ENCODE data around the gene NTRK2. TPM values are rescaled to one million over a fixed set of nuclear protein-coding genes. Genes with fewer than 3 reads are reported as not detected.
A peak's percentile ranks its signal among the peaks of the same experiment; 100 is the strongest.
"Not testable (repeated sequence)": the region's sequence is repeated elsewhere in the genome, so short reads cannot be mapped to it uniquely, and the experiment has no call there.

The NTRK2 gene
- total and polyA plus RNA-seq, 4 experiments from 2014 or later, result 0.11 to 0.18 (median 0.12) TPM; not detected in 1

DNA sequence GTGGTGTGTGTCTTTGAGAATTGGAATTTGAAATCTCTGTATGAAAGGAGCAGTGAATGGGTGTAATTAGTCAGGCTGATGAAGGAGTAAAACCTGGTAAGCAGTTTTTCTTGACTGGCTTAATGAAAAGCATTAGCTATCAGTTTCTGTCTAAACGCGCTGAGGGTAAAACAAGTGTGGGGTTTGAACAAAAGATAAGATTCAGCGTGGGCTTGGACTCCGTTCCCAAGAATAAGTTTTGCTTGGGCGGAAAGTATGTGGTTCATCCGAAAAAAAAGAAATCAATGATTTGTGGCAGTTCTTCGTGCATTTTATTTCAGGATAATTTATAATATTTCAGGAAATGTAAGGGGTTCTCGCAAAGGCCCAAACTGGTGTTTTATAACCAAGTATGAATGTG, 217.3 kb downstream of the NTRK2 start:
- Histone ChIP-seq H3K4me1 (ENCODE audit: insufficient read depth, low read length) (no peaks in the 10 kb centered on the region), H3K9me3 (ENCODE audit: control insufficient read depth in 1 of 2, low read length in 2 of 2) (no peaks in the 10 kb centered on the region), H3K36me3 (ENCODE audit: insufficient read depth, low read length) (no peaks in the 10 kb centered on the region), H3K27ac (ENCODE audit: low read depth, low read length) (no peak overlapping the region), H3K27me3 (ENCODE audit: insufficient read depth, low read length) (no peaks in the 10 kb centered on the region), H3K4me3 (ENCODE audit: low read length in 2 of 2) (no peak overlapping the region)
- Mint-ChIP-seq H3K4me3 (peak overlapping the region in 1 of 8 donors; percentile 22), H3K9me3 (no peaks in the 10 kb centered on the region), H3K27ac (peak overlapping the region in 1 of 7 donors; percentile 33), H3K27me3 (no peaks in the 10 kb centered on the region), H3K36me3 (no peaks in the 10 kb centered on the region), H3K4me1 (no peaks in the 10 kb centered on the region)
- ChIA-PET POLR2A (ENCODE audit: partially characterized antibody) (no interaction called here), CTCF (ENCODE audit: partially characterized antibody) (interaction anchor here (0.7 kb wide), 1 partner anchor 487 kb away, joined by 3 read pairs; no protein-coding TSS in a partner anchor)
- no peak for DNase-seq
- intact Hi-C loops (cut with micrococcal nuclease), result no loop called here

- no peak for DNase-seq
- Histone ChIP-seq H3K9me3 (ENCODE audit: control insufficient read depth in 1 of 2, low read length in 2 of 2) (no peaks in the 10 kb centered on the region), H3K4me1 (ENCODE audit: insufficient read depth, low read length) (no peaks in the 10 kb centered on the region), H3K27me3 (ENCODE audit: insufficient read depth, low read length) (no peaks in the 10 kb centered on the region), H3K36me3 (ENCODE audit: insufficient read depth, low read length) (no peaks in the 10 kb centered on the region), H3K4me3 (ENCODE audit: low read length in 2 of 2) (no peak overlapping the region), H3K27ac (ENCODE audit: low read depth, low read length) (no peak overlapping the region)
- Mint-ChIP-seq H3K9me3 (no peaks in the 10 kb centered on the region), H3K4me1 (no peaks in the 10 kb centered on the region), H3K27ac (no peak overlapping the region), H3K4me3 (no peak overlapping the region), H3K27me3 (no peaks in the 10 kb centered on the region), H3K36me3 (no peaks in the 10 kb centered on the region)
- POLR2A ChIA-PET (ENCODE audit: partially characterized antibody), result no interaction called here
- intact Hi-C loops (cut with micrococcal nuclease), result no loop called here
- CTCF ChIA-PET (ENCODE audit: partially characterized antibody), result no interaction called here
These were observed 222.4 kb downstream of the NTRK2 start for GRCh38 chr9:84891924-84892323.

- intact Hi-C loops (cut with micrococcal nuclease), result no loop called here
- H3K27ac Mint-ChIP-seq, result no peak overlapping the region
- Histone ChIP-seq H3K27ac (ENCODE audit: low read depth, low read length) (no peak overlapping the region), H3K4me3 (ENCODE audit: low read length in 2 of 2) (no peak overlapping the region), H3K4me1 (ENCODE audit: insufficient read depth, low read length) (no peaks in the 10 kb centered on the region), H3K9me3 (ENCODE audit: control insufficient read depth in 1 of 2, low read length in 2 of 2) (no peaks in the 10 kb centered on the region), H3K27me3 (ENCODE audit: insufficient read depth, low read length) (no peaks in the 10 kb centered on the region), H3K36me3 (ENCODE audit: insufficient read depth, low read length) (no peaks in the 10 kb centered on the region)
- no peaks in the 10 kb centered on the region for H3K36me3 Mint-ChIP-seq
- no peaks in the 10 kb centered on the region for H3K27me3 Mint-ChIP-seq
- ChIA-PET POLR2A (ENCODE audit: partially characterized antibody) (no interaction called here), CTCF (ENCODE audit: partially characterized antibody) (no interaction called here)
- H3K9me3 Mint-ChIP-seq, result no peaks in the 10 kb centered on the region
- H3K4me1 Mint-ChIP-seq, result no peaks in the 10 kb centered on the region
- no peak for DNase-seq
- no peak overlapping the region for H3K4me3 Mint-ChIP-seq
These were observed 224.0 kb downstream of the NTRK2 start for GRCh38 chr9:84893419-84894128.

- H3K27ac ChIP-seq (ENCODE audit: low read depth, low read length), result no peak overlapping the region
- H3K4me3 ChIP-seq (ENCODE audit: low read length in 2 of 2), result no peak overlapping the region
- H3K9me3 Mint-ChIP-seq, result no peaks in the 10 kb centered on the region
- no peak overlapping the region for H3K4me3 Mint-ChIP-seq
- H3K4me1 ChIP-seq (ENCODE audit: insufficient read depth, low read length), result no peaks in the 10 kb centered on the region
- POLR2A ChIA-PET (ENCODE audit: partially characterized antibody), result no interaction called here
- no peaks in the 10 kb centered on the region for H3K27me3 ChIP-seq (ENCODE audit: insufficient read depth, low read length)
- no peak for DNase-seq
- intact Hi-C loops (cut with micrococcal nuclease), result no loop called here
- no peaks in the 10 kb centered on the region for H3K9me3 ChIP-seq (ENCODE audit: control insufficient read depth in 1 of 2, low read length in 2 of 2)
- H3K4me1 Mint-ChIP-seq, result no peaks in the 10 kb centered on the region
- no peaks in the 10 kb centered on the region for H3K36me3 Mint-ChIP-seq
- H3K27ac Mint-ChIP-seq, result no peak overlapping the region
- CTCF ChIA-PET (ENCODE audit: partially characterized antibody), result no interaction called here
- H3K27me3 Mint-ChIP-seq, result no peaks in the 10 kb centered on the region
- no peaks in the 10 kb centered on the region for H3K36me3 ChIP-seq (ENCODE audit: insufficient read depth, low read length)
These were observed 225.3 kb downstream of the NTRK2 start for GRCh38 chr9:84894859-84895258.

GRCh38 chr9:84897362-84898094, 228.0 kb downstream of the NTRK2 start:
- H3K36me3 ChIP-seq (ENCODE audit: insufficient read depth, low read length), result no peaks in the 10 kb centered on the region
- H3K27me3 Mint-ChIP-seq, result peaks cover 0 to 2% of the 10 kb centered on the region in 2 donors
- H3K4me3 ChIP-seq (ENCODE audit: low read length in 2 of 2), result no peak overlapping the region
- H3K27ac Mint-ChIP-seq, result no peak overlapping the region
- H3K4me3 Mint-ChIP-seq, result no peak overlapping the region
- no peaks in the 10 kb centered on the region for H3K27me3 ChIP-seq (ENCODE audit: insufficient read depth, low read length)
- no peak for DNase-seq
- H3K4me1 Mint-ChIP-seq, result no peaks in the 10 kb centered on the region
- no peaks in the 10 kb centered on the region for H3K4me1 ChIP-seq (ENCODE audit: insufficient read depth, low read length)
- intact Hi-C loops (cut with micrococcal nuclease), result no loop called here
- no peaks in the 10 kb centered on the region for H3K9me3 Mint-ChIP-seq
- H3K27ac ChIP-seq (ENCODE audit: low read depth, low read length), result no peak overlapping the region
- no peaks in the 10 kb centered on the region for H3K9me3 ChIP-seq (ENCODE audit: control insufficient read depth in 1 of 2, low read length in 2 of 2)
- H3K36me3 Mint-ChIP-seq, result no peaks in the 10 kb centered on the region
- POLR2A ChIA-PET (ENCODE audit: partially characterized antibody), result no interaction called here
- CTCF ChIA-PET (ENCODE audit: partially characterized antibody), result interaction anchor here (0.7 kb wide), 1 partner anchor 120 kb away, joined by 3 read pairs; no protein-coding TSS in a partner anchor

DNA sequence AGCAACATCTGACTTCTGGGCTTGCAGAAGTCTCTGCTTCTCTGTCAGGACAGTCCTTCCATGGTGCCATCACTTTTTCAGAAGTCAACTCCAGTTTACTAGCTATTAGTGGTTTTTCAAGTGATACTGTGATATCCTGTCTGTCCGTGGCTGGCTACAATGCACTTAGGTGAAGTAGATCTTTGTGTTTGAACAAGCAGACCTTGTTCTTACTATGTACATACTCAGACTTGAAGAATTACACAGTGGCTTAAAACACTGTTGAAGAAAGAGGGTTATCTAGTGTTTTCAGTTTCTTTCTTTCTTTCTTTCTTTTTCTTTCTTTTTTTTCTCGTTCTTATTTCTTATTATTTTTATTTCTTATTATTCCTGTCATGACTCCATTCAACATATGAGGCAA, 228.7 kb downstream of the NTRK2 start:
- Histone ChIP-seq H3K36me3 (ENCODE audit: insufficient read depth, low read length) (no peaks in the 10 kb centered on the region), H3K27ac (ENCODE audit: low read depth, low read length) (no peak overlapping the region), H3K4me1 (ENCODE audit: insufficient read depth, low read length) (no peaks in the 10 kb centered on the region), H3K4me3 (ENCODE audit: low read length in 2 of 2) (no peak overlapping the region), H3K9me3 (ENCODE audit: control insufficient read depth in 1 of 2, low read length in 2 of 2) (no peaks in the 10 kb centered on the region), H3K27me3 (ENCODE audit: insufficient read depth, low read length) (no peaks in the 10 kb centered on the region)
- Mint-ChIP-seq H3K27ac (no peak overlapping the region), H3K36me3 (no peaks in the 10 kb centered on the region), H3K27me3 (peaks cover 0 to 2% of the 10 kb centered on the region in 2 donors), H3K4me1 (no peaks in the 10 kb centered on the region), H3K4me3 (no peak overlapping the region), H3K9me3 (no peaks in the 10 kb centered on the region)
- POLR2A ChIA-PET (ENCODE audit: partially characterized antibody), result no interaction called here
- no peak for DNase-seq
- intact Hi-C loops (cut with micrococcal nuclease), result no loop called here
- CTCF ChIA-PET (ENCODE audit: partially characterized antibody), result interaction anchor here (0.7 kb wide), 1 partner anchor 119 kb away, joined by 3 read pairs; no protein-coding TSS in a partner anchor

- H3K9me3 Mint-ChIP-seq; H3K9me3 ChIP-seq (ENCODE audit: control insufficient read depth in 1 of 2, low read length in 2 of 2); H3K4me3 ChIP-seq (ENCODE audit: low read length in 2 of 2); H3K36me3 Mint-ChIP-seq; H3K27me3 ChIP-seq (ENCODE audit: insufficient read depth, low read length); H3K27ac ChIP-seq (ENCODE audit: low read depth, low read length); H3K27me3 Mint-ChIP-seq; intact Hi-C loops (cut with micrococcal nuclease); H3K4me1 ChIP-seq (ENCODE audit: insufficient read depth, low read length); H3K4me1 Mint-ChIP-seq; H3K27ac Mint-ChIP-seq; DNase-seq; H3K4me3 Mint-ChIP-seq; POLR2A ChIA-PET (ENCODE audit: partially characterized antibody); H3K36me3 ChIP-seq (ENCODE audit: insufficient read depth, low read length); CTCF ChIA-PET (ENCODE audit: partially characterized antibody): not testable (repeated sequence)
These were observed 229.1 kb downstream of the NTRK2 start for GRCh38 chr9:84898618-84899017.

Data from CD4-positive, alpha-beta memory T cell (primary cell).